Endothelial cell of umbilical vein (primary cell): ENCODE data around the gene ILF2. TPM values are rescaled to one million over a fixed set of nuclear protein-coding genes. Genes with fewer than 3 reads are reported as not detected.

Experiments
- BruUV-seq: library from RNA; stranded (reverse); fragments of 400-500 nt; replicated peaks from 2 replicates; lab custom pipeline; 2021; lab: Mats Ljungman, UMichigan
- CTCF ChIA-PET: fragments of 300-600, 350-600 bp; sonication (Branson Sonifier 250); formaldehyde crosslinking; loops from one replicate; lab custom pipeline; 2021; ENCODE audit warnings: antibody characterized with exemption, inconsistent platforms; lab: Charles Lee
- POLR2A ChIA-PET: fragments of 300-600, 350-600 bp; sonication (Branson Sonifier 250); formaldehyde crosslinking; loops from one replicate; lab custom pipeline; 2021; ENCODE audit warnings: antibody characterized with exemption, inconsistent platforms; lab: Charles Lee
- DNase-seq: peaks from one replicate; pipeline ENCODE4 v3.0.0-alpha.2; 2011; ENCODE audit warnings: low read depth, low spot score
- FAIRE-seq: peaks from 2 replicates; lab custom pipeline; 2011; peaks lifted over from hg19 to GRCh38; lab: Jason Lieb, UNC
- H2AFZ ChIP-seq: 2 replicates; pipeline ENCODE4 v1.6.0; 2012; ENCODE audit warnings: low read depth, low read length, control low read depth, inconsistent platforms
- H3K27ac ChIP-seq: 2 replicates; pipeline ENCODE4 v1.5.1; 2011; ENCODE audit warnings: low read depth, mild to moderate bottlenecking, control low read depth, low read length, moderate library complexity; ENCODE audit not compliant: insufficient read depth
- H3K27me3 ChIP-seq, 2 experiments: 2 replicates each; pipeline versions ENCODE4 v1.6.0 to v1.6.1; 2011; ENCODE audit warnings: low read length in 2 of 2, mixed read lengths in 1 of 2; ENCODE audit not compliant: control insufficient read depth in 2 of 2, insufficient read depth in 2 of 2
- H3K36me3 ChIP-seq, 2 experiments: 2 replicates in 1 of 2; 3 replicates in 1 of 2; pipeline ENCODE4 v1.5.1; 2011; ENCODE audit warnings: low read length in 2 of 2, mild to moderate bottlenecking in 1 of 2, moderate library complexity in 1 of 2; ENCODE audit not compliant: control insufficient read depth in 2 of 2, insufficient read depth in 2 of 2; ENCODE audit errors: extremely low read depth in 1 of 2
- H3K4me1 ChIP-seq: 3 replicates; pipeline ENCODE4 v1.5.1; 2011; ENCODE audit warnings: mild to moderate bottlenecking, low read length; ENCODE audit not compliant: control insufficient read depth, insufficient read depth; ENCODE audit errors: extremely low read depth
- H3K4me2 ChIP-seq: 2 replicates; pipeline ENCODE4 v1.6.1; 2011; ENCODE audit warnings: low read length, control low read depth, mixed read lengths; ENCODE audit not compliant: insufficient read depth
- H3K4me3 ChIP-seq, 3 experiments: fragments of 200-600 bp in 1 of 3; sonication (generic), shearing (Covaris generic) in 1 of 3; replicated peaks in 1 of 3; 2 replicates each; pipeline ENCODE4 v1.5.1; 2011 to 2016; ENCODE audit warnings: control low read depth in 3 of 3, low read length in 3 of 3, mild to moderate bottlenecking in 2 of 3, inconsistent platforms in 1 of 3, low read depth in 1 of 3, moderate library complexity in 1 of 3; ENCODE audit not compliant: insufficient read depth in 1 of 3
- H3K79me2 ChIP-seq: 2 replicates; pipeline ENCODE4 v1.6.0; 2012; ENCODE audit warnings: low read length, inconsistent platforms; ENCODE audit not compliant: control insufficient read depth, insufficient read depth
- H3K9ac ChIP-seq: replicated peaks from 2 replicates; pipeline ENCODE3; 2011; ENCODE audit warnings: low read length, control low read depth; ENCODE audit not compliant: insufficient read depth; ENCODE audit errors: extremely low read depth
- H3K9me1 ChIP-seq: replicated peaks from 3 replicates; pipeline ENCODE4 v1.6.0; 2011; ENCODE audit warnings: mild to moderate bottlenecking, low read length; ENCODE audit not compliant: control insufficient read depth, insufficient read depth; ENCODE audit errors: extremely low read depth
- H3K9me3 ChIP-seq: replicated peaks from 2 replicates; pipeline ENCODE4 v1.5.1; 2012; ENCODE audit warnings: low read length, inconsistent platforms; ENCODE audit not compliant: control insufficient read depth, insufficient read depth
- H4K20me1 ChIP-seq: replicated peaks from 2 replicates; pipeline ENCODE3; 2011; ENCODE audit warnings: mild to moderate bottlenecking, low read length; ENCODE audit not compliant: control insufficient read depth, insufficient read depth; ENCODE audit errors: extremely low read depth
- EZH2 ChIP-seq: IDR thresholded peaks from 2 replicates; pipeline ENCODE4 v1.6.1; 2012; ENCODE audit warnings: borderline replicate concordance, low read depth, mild to moderate bottlenecking, moderate library complexity, low read length, inconsistent platforms; ENCODE audit not compliant: severe bottlenecking
- FOS ChIP-seq: IDR thresholded peaks from 2 replicates; pipeline ENCODE4 v1.6.1; 2011; ENCODE audit warnings: mild to moderate bottlenecking, low read length, moderate library complexity, borderline replicate concordance; ENCODE audit not compliant: insufficient read depth
- GATA2 ChIP-seq: IDR thresholded peaks from 2 replicates; pipeline ENCODE4 v1.7.0; 2011; ENCODE audit warnings: low read depth, mild to moderate bottlenecking, moderate library complexity, mixed read lengths, low read length; ENCODE audit not compliant: insufficient read length, insufficient read depth
- JUN ChIP-seq: IDR thresholded peaks from 2 replicates; pipeline ENCODE4 v1.6.1; 2011; ENCODE audit warnings: borderline replicate concordance, low read depth; ENCODE audit not compliant: insufficient read length, insufficient read depth
- MYC ChIP-seq: IDR thresholded peaks from one replicate; pipeline ENCODE4 v1.6.1; 2011; ENCODE audit warnings: mild to moderate bottlenecking, low read depth, low read length
- POLR2A ChIP-seq: IDR thresholded peaks from 2 replicates; pipeline ENCODE4 v1.6.1; 2012; ENCODE audit warnings: low read depth, mild to moderate bottlenecking, control low read depth, low read length
- POLR2AphosphoS5 ChIP-seq: IDR thresholded peaks from 2 replicates; pipeline ENCODE4 v1.6.1; 2012; ENCODE audit warnings: low read depth, mild to moderate bottlenecking, control low read depth, low read length, moderate library complexity; ENCODE audit not compliant: insufficient read depth
- dilution Hi-C: fragments of 300-500 bp; cut with MboI; formaldehyde crosslinking; loops from one replicate; pipeline ENCODE4 v1.15.0; 2019; ENCODE audit warnings: low sequenced_read_pairs; ENCODE audit not compliant: extremely low pct_ligation_motif_present
- intact Hi-C: fragments of 100-400 bp; cut with micrococcal nuclease; formaldehyde crosslinking; loops from one replicate; pipeline ENCODE4 v1.10.0; 2022
- polyA plus RNA-seq, 4 experiments: library from polyadenylated mRNA; depleted of rRNA in 3 of 4; stranded (reverse) in 3 of 4; unstranded in 1 of 4; fragments of >200 nt; gene quantifications; 2 replicates each; pipeline versions ENCODE4 v1.2.1 to v1.2.3, GENCODE V29; 2011 to 2012; ENCODE audit warnings: missing spikeins in 1 of 4
- total RNA-seq: library from RNA; stranded (reverse); gene quantifications from 2 replicates; pipeline ENCODE4 v1.2.3, GENCODE V29; 2021
- TF ChIP-seq, protein P1 (sequence below): IDR thresholded peaks from 2 replicates; pipeline ENCODE4 v1.6.1; 2011; ENCODE audit not compliant: insufficient read depth, insufficient read length
- TF ChIP-seq, protein P2 (sequence below), 2 donors: IDR thresholded peaks; 1 replicate in 1 of 2; 2 replicates in 1 of 2; pipeline ENCODE4 v1.5.1; 2011; ENCODE audit warnings: low read length in 2 of 2, mild to moderate bottlenecking in 2 of 2, moderate library complexity in 2 of 2, control low read depth in 1 of 2, inconsistent platforms in 1 of 2, low read depth in 1 of 2; ENCODE audit not compliant: insufficient read depth in 1 of 2; ENCODE audit errors: extremely low read depth in 1 of 2

The ILF2 gene
- total and polyA plus RNA-seq, 2 donors (not counting 3 experiments of a cell fraction or from before 2014, with no cell fraction given): 271 to 303 TPM

DNA sequence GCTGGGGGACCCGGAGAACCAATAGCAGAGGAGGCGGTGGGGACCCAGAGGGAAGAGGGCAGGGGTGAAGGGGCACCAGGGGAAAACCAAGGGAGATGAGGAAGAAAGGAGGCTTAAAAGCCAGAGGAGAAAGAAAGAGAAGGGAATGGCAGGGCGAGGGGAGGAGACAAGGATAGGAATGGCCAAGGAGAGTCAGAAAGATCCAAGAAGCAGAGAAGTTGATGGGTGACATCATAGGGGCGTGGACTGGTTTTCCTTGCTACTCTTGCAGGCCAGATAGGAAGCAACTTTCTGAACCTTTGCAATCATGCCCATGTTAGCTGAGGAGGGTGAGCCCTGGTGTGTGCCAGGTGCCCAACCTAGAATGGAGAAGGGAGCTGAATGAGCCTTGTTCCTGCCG lies 13.1 kb upstream of the ILF2 start:
- H4K20me1 ChIP-seq: no peaks in the 10 kb centered on the region
- intact Hi-C loops (no loop called here), dilution Hi-C loops (no loop called here)
- peak; percentile 64 for FAIRE-seq
- H3K4me2 ChIP-seq: no peak overlapping the region
- TF ChIP-seq EZH2: no peak
- no peak for TF ChIP-seq FOS
- no peak for TF ChIP-seq MYC
- no peak for TF ChIP-seq POLR2AphosphoS5
- TF ChIP-seq, protein P1, sequence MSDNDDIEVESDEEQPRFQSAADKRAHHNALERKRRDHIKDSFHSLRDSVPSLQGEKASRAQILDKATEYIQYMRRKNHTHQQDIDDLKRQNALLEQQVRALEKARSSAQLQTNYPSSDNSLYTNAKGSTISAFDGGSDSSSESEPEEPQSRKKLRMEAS: no peak
- no peak for TF ChIP-seq POLR2A
- no peak for TF ChIP-seq GATA2
- TF ChIP-seq, protein P2, sequence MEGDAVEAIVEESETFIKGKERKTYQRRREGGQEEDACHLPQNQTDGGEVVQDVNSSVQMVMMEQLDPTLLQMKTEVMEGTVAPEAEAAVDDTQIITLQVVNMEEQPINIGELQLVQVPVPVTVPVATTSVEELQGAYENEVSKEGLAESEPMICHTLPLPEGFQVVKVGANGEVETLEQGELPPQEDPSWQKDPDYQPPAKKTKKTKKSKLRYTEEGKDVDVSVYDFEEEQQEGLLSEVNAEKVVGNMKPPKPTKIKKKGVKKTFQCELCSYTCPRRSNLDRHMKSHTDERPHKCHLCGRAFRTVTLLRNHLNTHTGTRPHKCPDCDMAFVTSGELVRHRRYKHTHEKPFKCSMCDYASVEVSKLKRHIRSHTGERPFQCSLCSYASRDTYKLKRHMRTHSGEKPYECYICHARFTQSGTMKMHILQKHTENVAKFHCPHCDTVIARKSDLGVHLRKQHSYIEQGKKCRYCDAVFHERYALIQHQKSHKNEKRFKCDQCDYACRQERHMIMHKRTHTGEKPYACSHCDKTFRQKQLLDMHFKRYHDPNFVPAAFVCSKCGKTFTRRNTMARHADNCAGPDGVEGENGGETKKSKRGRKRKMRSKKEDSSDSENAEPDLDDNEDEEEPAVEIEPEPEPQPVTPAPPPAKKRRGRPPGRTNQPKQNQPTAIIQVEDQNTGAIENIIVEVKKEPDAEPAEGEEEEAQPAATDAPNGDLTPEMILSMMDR (IDR thresholded peaks at IDR 0.05; ENCODE audit: extremely low read depth in 1 of 2, insufficient read depth in 1 of 2, low read depth in 1 of 2, low read length in 2 of 2): no peak
- no peak for TF ChIP-seq JUN
- H3K4me3 ChIP-seq: no peak overlapping the region
- H3K4me1 ChIP-seq: no peaks in the 10 kb centered on the region
- no TSS peak for BruUV-seq
- no peaks in the 10 kb centered on the region for H3K9me3 ChIP-seq
- peaks cover 0 to 18% of the 10 kb centered on the region in 2 experiments for H3K36me3 ChIP-seq
- no peak for DNase-seq
- H3K27me3 ChIP-seq: peaks cover 4 to 5% of the 10 kb centered on the region in 2 experiments
- ChIA-PET CTCF (no interaction called here), POLR2A (interaction anchor here (0.7 kb wide), 1 partner anchor 79 kb away, joined by 3 read pairs; no protein-coding TSS in a partner anchor)
- H3K27ac ChIP-seq: no peak overlapping the region
- H3K9ac ChIP-seq: no peak overlapping the region
- no peak overlapping the region for H2AFZ ChIP-seq
- no peaks in the 10 kb centered on the region for H3K79me2 ChIP-seq
- H3K9me1 ChIP-seq: no peaks in the 10 kb centered on the region
